CD4-positive, CD25-positive, alpha-beta regulatory T cell (primary cell): Measurements from ENCODE around the gene ERF. TPM values are rescaled to one million over a fixed set of nuclear protein-coding genes. Genes with fewer than 3 reads are reported as not detected.

Experiments used
- ATAC-seq, 2 donors: fragments of 150-1000 bp; cut with Tn5 transposase; one replicate each; pipeline ENCODE4 v1.10.0; 2021; ENCODE audit warnings: low read depth in 2 of 2, moderate number of reproducible peaks in 2 of 2, moderate library complexity in 1 of 2
- DNase-seq, 3 donors: peaks; one replicate each; pipeline versions ENCODE4 v3.0.0 to v3.0.0-alpha.2; 2012 to 2022; ENCODE audit warnings: mixed read lengths in 1 of 3
- H3K27ac ChIP-seq: one replicate; pipeline ENCODE4 v1.7.0; 2013; ENCODE audit warnings: mild to moderate bottlenecking, low read length; ENCODE audit not compliant: insufficient read depth, poor library complexity, severe bottlenecking
- H3K27me3 ChIP-seq: one replicate; pipeline ENCODE4 v1.7.0; 2013; ENCODE audit warnings: low read length; ENCODE audit not compliant: control insufficient read depth, insufficient read depth
- H3K36me3 ChIP-seq: one replicate; pipeline ENCODE4 v1.7.0; 2013; ENCODE audit warnings: mild to moderate bottlenecking, low read length, moderate library complexity; ENCODE audit not compliant: control insufficient read depth, insufficient read depth
- H3K4me1 ChIP-seq: 2 replicates; pipeline ENCODE4 v1.7.0; 2013; ENCODE audit warnings: mild to moderate bottlenecking, low read length; ENCODE audit not compliant: insufficient read depth, control insufficient read depth, poor library complexity, severe bottlenecking
- H3K4me3 ChIP-seq: one replicate; pipeline ENCODE4 v1.7.0; 2013; ENCODE audit warnings: low read depth, mild to moderate bottlenecking, low read length, moderate library complexity
- H3K9me3 ChIP-seq, 2 experiments: 1 replicate in 1 of 2; 2 replicates in 1 of 2; pipeline ENCODE4 v1.7.0; 2013; ENCODE audit warnings: low read length in 2 of 2, mild to moderate bottlenecking in 1 of 2, moderate library complexity in 1 of 2; ENCODE audit not compliant: control insufficient read depth in 2 of 2
- H3K27ac Mint-ChIP-seq, 3 donors: one replicate each; pipeline ENCODE4 v1.8.0; 2020 to 2022; ENCODE audit warnings: mild to moderate bottlenecking in 3 of 3, mixed read lengths in 3 of 3, moderate library complexity in 2 of 3
- H3K27me3 Mint-ChIP-seq: one replicate; pipeline ENCODE4 v1.8.0; 2022; ENCODE audit warnings: mild to moderate bottlenecking, mixed read lengths
- H3K36me3 Mint-ChIP-seq: one replicate; pipeline ENCODE4 v1.8.0; 2020; ENCODE audit warnings: mixed read lengths
- H3K4me1 Mint-ChIP-seq, 4 donors: one replicate each; pipeline ENCODE4 v1.8.0; 2020 to 2022; ENCODE audit warnings: mixed read lengths in 4 of 4, mild to moderate bottlenecking in 1 of 4
- H3K4me3 Mint-ChIP-seq, 4 donors: one replicate each; pipeline ENCODE4 v1.8.0; 2020 to 2022; ENCODE audit warnings: mild to moderate bottlenecking in 4 of 4, mixed read lengths in 4 of 4, moderate library complexity in 3 of 4
- H3K9me3 Mint-ChIP-seq, 7 donors: one replicate each; pipeline ENCODE4 v1.8.0; 2020 to 2022; ENCODE audit warnings: mixed read lengths in 7 of 7, mild to moderate bottlenecking in 3 of 7, moderate library complexity in 2 of 7
- polyA plus RNA-seq, 4 donors: library from polyadenylated mRNA; unstranded; fragments of 300-500 nt; fragmentation: Illumina TruSeq; gene quantifications; one replicate each; pipeline ENCODE4 v1.2.3, GENCODE V29; 2021
- total RNA-seq: library from RNA; stranded (reverse); gene quantifications from one replicate; pipeline ENCODE4 v1.2.3, GENCODE V29; 2022

ERF gene
- total and polyA plus RNA-seq, 5 donors from 2014 or later = 1.4 to 96.4 (median 3.8) TPM

DNA sequence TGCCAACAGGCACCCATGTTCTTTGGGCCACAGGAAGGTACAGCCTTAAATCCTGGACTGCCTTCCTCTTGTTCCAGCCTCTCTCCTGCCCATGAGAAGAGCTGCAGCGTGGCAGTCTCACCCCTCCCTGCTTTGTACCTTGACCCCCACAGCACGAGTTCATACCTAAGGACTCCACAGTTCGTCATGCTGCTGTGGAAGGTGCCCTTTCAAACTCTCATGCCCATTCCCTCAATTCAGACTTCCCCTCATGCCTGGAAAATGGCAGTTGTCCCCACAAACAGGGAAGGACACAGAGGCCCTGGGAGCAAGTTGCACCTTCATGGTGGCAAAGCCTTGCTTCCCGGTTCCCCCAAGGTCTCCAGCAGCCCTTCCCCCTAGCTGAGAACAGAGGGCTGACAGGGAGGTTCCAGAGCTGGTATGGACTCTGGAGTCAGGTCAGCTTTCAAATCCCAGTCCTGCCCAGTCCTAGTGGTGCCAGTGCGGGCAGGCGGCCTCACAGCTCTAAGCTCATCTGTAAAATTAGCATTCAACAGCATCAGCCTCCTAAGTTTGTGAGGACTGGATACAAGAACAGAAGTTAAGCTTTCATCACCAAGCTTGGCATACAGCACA is 21.1 kb downstream of the ERF start:
- no peak overlapping the region for H3K27ac ChIP-seq
- no peak overlapping the region for H3K4me3 Mint-ChIP-seq

DNA sequence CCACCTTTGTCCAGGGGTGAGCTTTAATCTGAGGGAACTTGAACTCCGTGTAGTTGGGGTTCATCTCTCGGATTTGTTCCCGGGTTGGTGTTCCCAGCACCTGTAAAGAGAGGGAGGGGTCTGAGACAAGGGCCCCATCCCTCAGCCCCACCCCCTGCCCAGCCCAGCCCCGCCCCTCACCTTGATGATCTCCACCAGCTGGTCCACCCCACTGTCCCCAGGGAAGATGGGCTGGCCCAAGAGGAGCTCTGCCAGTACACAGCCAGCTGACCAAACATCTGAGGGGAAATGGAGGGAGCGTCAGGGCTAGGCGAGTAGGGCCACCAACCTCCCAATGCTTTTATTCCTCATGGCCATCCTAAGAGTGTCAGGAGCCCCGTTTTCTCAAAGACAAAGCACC is 21.8 kb downstream of the ERF start:
- Mint-ChIP-seq H3K27me3 (no peaks in the 10 kb centered on the region), H3K36me3 (peaks cover 29% of the 10 kb centered on the region), H3K27ac (peak overlapping the region in 1 of 3 donors; percentile 60), H3K4me1 (peaks cover 0 to 37% (median 6%) of the 10 kb centered on the region in 4 donors), H3K4me3 (no peak overlapping the region), H3K9me3 (no peaks in the 10 kb centered on the region)
- no peak overlapping the region for H3K27ac ChIP-seq
- peaks cover 82% of the 10 kb centered on the region for H3K36me3 ChIP-seq
- H3K27me3 ChIP-seq = no peaks in the 10 kb centered on the region
- H3K9me3 ChIP-seq = no peaks in the 10 kb centered on the region
- no peak overlapping the region for H3K4me3 ChIP-seq
- H3K4me1 ChIP-seq = no peaks in the 10 kb centered on the region
- ATAC-seq (no peak), DNase-seq (no peak)

More for the DNA sequence above, 21.1 kb downstream of the ERF start:
- Mint-ChIP-seq H3K36me3 (peaks cover 27% of the 10 kb centered on the region), H3K4me1 (peaks cover 0 to 34% (median 6%) of the 10 kb centered on the region in 4 donors), H3K27me3 (no peaks in the 10 kb centered on the region), H3K27ac (peak overlapping the region in 1 of 3 donors; percentile 60), H3K9me3 (no peaks in the 10 kb centered on the region)
- H3K27me3 ChIP-seq = no peaks in the 10 kb centered on the region
- ATAC-seq (no peak), DNase-seq (no peak)
- no peak overlapping the region for H3K4me3 ChIP-seq
- no peaks in the 10 kb centered on the region for H3K4me1 ChIP-seq
- no peaks in the 10 kb centered on the region for H3K9me3 ChIP-seq
- peaks cover 77% of the 10 kb centered on the region for H3K36me3 ChIP-seq

DNA sequence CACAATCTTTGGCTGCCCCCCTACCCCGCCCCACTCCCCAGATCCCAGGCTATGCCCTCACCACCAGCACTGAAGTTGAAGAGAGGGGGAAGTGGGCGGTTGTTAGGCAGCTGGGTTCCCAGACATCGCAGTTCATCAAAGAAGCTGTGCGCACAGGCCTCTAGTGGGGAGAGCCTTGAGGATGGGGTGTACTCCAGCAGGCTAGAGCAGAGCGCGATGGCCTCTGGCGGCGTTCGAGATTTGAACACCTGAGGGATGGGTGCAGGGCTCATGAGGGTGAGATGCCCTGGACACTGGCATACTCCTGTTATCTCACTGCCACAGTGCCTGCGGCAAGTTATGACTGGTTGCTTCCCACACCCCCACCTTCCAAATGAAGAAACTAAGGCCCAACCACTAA is 22.5 kb downstream of the ERF start:
- H3K9me3 Mint-ChIP-seq = no peaks in the 10 kb centered on the region
- peaks cover 29% of the 10 kb centered on the region for H3K36me3 Mint-ChIP-seq
- DNase-seq (no peak), ATAC-seq (no peak)
- no peaks in the 10 kb centered on the region for H3K27me3 Mint-ChIP-seq
- no peak overlapping the region for H3K4me3 Mint-ChIP-seq
- Histone ChIP-seq H3K4me1 (no peaks in the 10 kb centered on the region), H3K36me3 (peaks cover 84% of the 10 kb centered on the region), H3K9me3 (no peaks in the 10 kb centered on the region), H3K27ac (no peak overlapping the region), H3K4me3 (no peak overlapping the region), H3K27me3 (no peaks in the 10 kb centered on the region)
- peaks cover 0 to 39% (median 6%) of the 10 kb centered on the region in 4 donors for H3K4me1 Mint-ChIP-seq
- no peak overlapping the region for H3K27ac Mint-ChIP-seq

DNA sequence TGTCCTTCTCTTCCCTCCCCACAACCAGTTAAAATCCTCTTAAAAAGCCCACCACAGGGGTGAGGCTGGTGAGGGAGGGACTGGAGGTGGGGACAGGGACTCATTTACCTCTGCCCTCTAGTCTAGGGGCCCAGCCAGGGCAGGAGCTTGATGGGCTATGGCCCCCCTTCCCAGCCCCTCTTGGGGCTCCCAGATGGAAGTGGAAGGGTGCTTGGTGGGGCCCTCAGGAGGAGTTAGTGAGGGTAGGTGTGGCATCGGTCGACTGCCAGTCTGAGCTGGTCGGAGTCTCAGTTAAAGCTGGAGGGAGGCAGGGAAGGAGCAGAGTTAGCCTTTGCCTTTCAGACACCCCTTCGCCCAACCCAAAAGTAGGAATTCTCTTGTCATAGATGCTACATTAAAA is 24.4 kb downstream of the ERF start:
- Mint-ChIP-seq H3K27ac (no peak overlapping the region), H3K4me3 (no peak overlapping the region), H3K36me3 (peaks cover 29% of the 10 kb centered on the region), H3K9me3 (peaks cover 0 to 1% (median 0%) of the 10 kb centered on the region in 7 donors), H3K4me1 (peaks cover 0 to 41% (median 11%) of the 10 kb centered on the region in 4 donors), H3K27me3 (no peaks in the 10 kb centered on the region)
- Histone ChIP-seq H3K4me1 (no peaks in the 10 kb centered on the region), H3K27ac (no peak overlapping the region), H3K36me3 (peaks cover 84% of the 10 kb centered on the region), H3K27me3 (no peaks in the 10 kb centered on the region), H3K4me3 (no peak overlapping the region), H3K9me3 (no peaks in the 10 kb centered on the region)
- no peak for DNase-seq
- no peak for ATAC-seq

DNA sequence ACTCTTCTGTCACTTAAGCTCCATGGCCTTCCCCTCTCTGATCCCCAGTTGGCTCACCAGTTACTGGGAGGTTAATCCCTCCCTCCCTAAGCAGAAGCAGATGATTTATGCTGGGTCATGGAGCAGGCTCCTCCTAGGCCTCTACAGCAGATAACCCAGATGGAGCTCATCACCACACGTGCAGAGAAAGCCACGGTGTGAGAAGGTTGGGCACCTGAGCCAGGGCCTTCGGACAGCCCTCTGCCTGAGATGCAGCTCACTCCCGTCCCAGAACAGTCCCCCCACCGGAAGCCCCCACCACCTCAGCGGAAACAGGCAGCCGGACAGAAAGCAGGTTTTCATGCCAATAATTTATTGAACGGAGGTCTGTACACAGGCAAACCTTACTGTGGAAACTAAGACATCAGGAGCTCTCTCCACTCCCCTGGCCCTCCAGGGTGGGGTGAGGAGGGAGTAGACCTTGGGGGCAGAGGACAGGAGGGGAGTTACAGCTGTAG is 25.0 kb downstream of the ERF start:
- Mint-ChIP-seq H3K36me3 (peaks cover 26% of the 10 kb centered on the region), H3K27ac (peak overlapping the region; percentile 60 to 69 (median 67)), H3K4me1 (peaks cover 0 to 35% (median 11%) of the 10 kb centered on the region in 4 donors), H3K9me3 (peaks cover 0 to 1% (median 0%) of the 10 kb centered on the region in 7 donors), H3K27me3 (no peaks in the 10 kb centered on the region), H3K4me3 (peak overlapping the region in 1 of 4 donors; percentile 35)
- H3K9me3 ChIP-seq = no peaks in the 10 kb centered on the region
- no peaks in the 10 kb centered on the region for H3K4me1 ChIP-seq
- H3K36me3 ChIP-seq = peaks cover 84% of the 10 kb centered on the region
- DNase-seq (no peak), ATAC-seq (no peak)
- no peaks in the 10 kb centered on the region for H3K27me3 ChIP-seq
- H3K4me3 ChIP-seq = no peak overlapping the region
- no peak overlapping the region for H3K27ac ChIP-seq

DNA sequence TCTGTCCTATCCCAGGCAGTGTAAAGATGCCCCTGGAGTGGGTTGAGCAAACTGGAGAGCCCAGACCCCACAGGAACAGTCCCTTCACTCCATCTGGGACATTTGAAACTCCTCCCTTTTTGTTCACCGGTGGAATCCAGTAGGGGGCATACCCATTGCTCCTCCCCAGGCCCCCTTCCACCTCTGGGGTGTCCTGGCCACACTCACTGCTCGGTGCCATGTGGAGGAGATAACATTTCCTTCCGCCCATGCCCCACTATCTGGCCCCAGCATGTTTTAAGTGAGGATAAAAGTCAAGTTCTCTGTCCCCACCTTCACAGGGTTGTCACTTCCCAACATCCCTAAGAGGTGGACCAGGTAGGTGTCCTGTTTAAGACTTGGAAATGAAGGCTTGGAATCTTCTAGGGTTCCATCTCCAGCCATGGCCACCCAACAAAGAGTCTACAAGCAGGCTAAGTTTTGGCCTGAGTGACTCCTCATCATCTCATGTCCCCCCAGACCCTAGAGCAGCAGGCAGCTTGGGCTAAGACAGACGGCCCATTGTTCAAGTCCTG is 25.6 kb downstream of the ERF start:
- Histone ChIP-seq H3K27ac (no peak overlapping the region), H3K4me3 (no peak overlapping the region), H3K4me1 (no peaks in the 10 kb centered on the region), H3K27me3 (no peaks in the 10 kb centered on the region), H3K36me3 (peaks cover 85% of the 10 kb centered on the region), H3K9me3 (no peaks in the 10 kb centered on the region)
- no peak for DNase-seq
- peak overlapping the region in 2 of 4 donors; percentile 31 to 35 for H3K4me3 Mint-ChIP-seq
- peaks cover 28% of the 10 kb centered on the region for H3K36me3 Mint-ChIP-seq
- no peak for ATAC-seq
- peaks cover 0 to 1% (median 0%) of the 10 kb centered on the region in 7 donors for H3K9me3 Mint-ChIP-seq
- peaks cover 0 to 32% (median 8%) of the 10 kb centered on the region in 4 donors for H3K4me1 Mint-ChIP-seq
- no peaks in the 10 kb centered on the region for H3K27me3 Mint-ChIP-seq
- peak overlapping the region in 2 of 3 donors; percentile 67 to 69 for H3K27ac Mint-ChIP-seq

DNA sequence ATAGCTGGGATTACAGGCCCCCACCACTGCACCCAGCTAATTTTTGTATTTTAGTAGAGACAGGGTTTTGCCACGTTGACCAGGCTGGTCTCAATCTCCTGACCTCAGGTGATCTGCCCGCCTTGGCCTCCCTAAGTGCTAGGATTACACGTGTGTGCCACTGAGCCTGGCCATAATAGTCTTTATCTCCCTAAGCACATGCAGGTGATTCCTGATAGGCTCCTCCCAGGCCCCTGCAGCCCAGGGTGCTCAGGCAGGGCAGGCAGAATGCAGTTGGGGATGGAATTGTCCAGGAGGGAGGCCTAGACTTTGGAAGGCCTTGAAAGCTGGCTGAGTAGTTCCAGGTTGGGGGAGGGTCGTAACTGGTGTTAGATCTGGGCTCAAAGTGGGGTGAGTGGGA is 26.3 kb downstream of the ERF start:
- Mint-ChIP-seq H3K4me3 (no peak overlapping the region), H3K36me3 (peaks cover 28% of the 10 kb centered on the region), H3K27ac (peak overlapping the region in 2 of 3 donors; percentile 44 to 87), H3K4me1 (peaks cover 0 to 34% (median 8%) of the 10 kb centered on the region in 4 donors), H3K27me3 (no peaks in the 10 kb centered on the region), H3K9me3 (peaks cover 0 to 1% (median 0%) of the 10 kb centered on the region in 7 donors)
- no peak overlapping the region for H3K27ac ChIP-seq
- no peak overlapping the region for H3K4me3 ChIP-seq
- peaks cover 81% of the 10 kb centered on the region for H3K36me3 ChIP-seq
- H3K27me3 ChIP-seq = no peaks in the 10 kb centered on the region
- no peak for DNase-seq
- no peak for ATAC-seq
- H3K4me1 ChIP-seq = no peaks in the 10 kb centered on the region
- H3K9me3 ChIP-seq = no peaks in the 10 kb centered on the region
